ENCODE results near the gene GRIA4. TPM values are rescaled to one million over a fixed set of nuclear protein-coding genes. Genes with fewer than 3 reads are reported as not detected.

Gene GRIA4
- total RNA-seq, 4 donors from 2014 or later: not detected

- Histone ChIP-seq H3K4me3 (no peak overlapping the region), H3K4me1 (peaks cover 0 to 5% (median 0%) of the 10 kb centered on the region in 4 donors), H3K9me3 (no peaks in the 10 kb centered on the region), H3K36me3 (no peaks in the 10 kb centered on the region), H3K27me3 (no peaks in the 10 kb centered on the region), H3K27ac (no peak overlapping the region)
- no peak for DNase-seq (ENCODE audit: low spot score in 2 of 2)
- TF ChIP-seq POLR2A (IDR thresholded peaks at IDR 0.05): no peak
- no peak for TF ChIP-seq CTCF (IDR thresholded peaks at IDR 0.05)
- no peak for TF ChIP-seq EP300 (IDR thresholded peaks at IDR 0.05)
Observed at GRCh38 chr11:105857728-105858127, 247.9 kb downstream of the GRIA4 start.

- no peak overlapping the region for H3K4me3 ChIP-seq
- peaks cover 0 to 5% (median 0%) of the 10 kb centered on the region in 4 donors for H3K4me1 ChIP-seq
- DNase-seq (ENCODE audit: low spot score in 2 of 2): no peak
- no peaks in the 10 kb centered on the region for H3K9me3 ChIP-seq
- TF ChIP-seq POLR2A (IDR thresholded peaks at IDR 0.05): no peak
- no peak for TF ChIP-seq CTCF (IDR thresholded peaks at IDR 0.05)
- no peak for TF ChIP-seq EP300 (IDR thresholded peaks at IDR 0.05)
- no peaks in the 10 kb centered on the region for H3K27me3 ChIP-seq
- H3K27ac ChIP-seq: no peak overlapping the region
- no peaks in the 10 kb centered on the region for H3K36me3 ChIP-seq
Observed at GRCh38 chr11:105858841-105859240, 249.0 kb downstream of the GRIA4 start.

- H3K4me1 ChIP-seq: peaks cover 0 to 5% (median 0%) of the 10 kb centered on the region in 4 donors
- no peak for TF ChIP-seq POLR2A (IDR thresholded peaks at IDR 0.05)
- TF ChIP-seq EP300 (IDR thresholded peaks at IDR 0.05): no peak
- no peak for TF ChIP-seq CTCF (IDR thresholded peaks at IDR 0.05)
- H3K27me3 ChIP-seq: no peaks in the 10 kb centered on the region
- H3K4me3 ChIP-seq: no peak overlapping the region
- DNase-seq (ENCODE audit: low spot score in 2 of 2): no peak
- H3K9me3 ChIP-seq: no peaks in the 10 kb centered on the region
- WGBS, 2 donors: 82 to 88% methylated on average over 3 of the region's 3 CpGs
- H3K27ac ChIP-seq: no peak overlapping the region
- no peaks in the 10 kb centered on the region for H3K36me3 ChIP-seq
Observed at GRCh38 chr11:105860105-105860504, 250.2 kb downstream of the GRIA4 start.

- H3K36me3 ChIP-seq: no peaks in the 10 kb centered on the region
- TF ChIP-seq CTCF (IDR thresholded peaks at IDR 0.05): no peak
- no peak for TF ChIP-seq EP300 (IDR thresholded peaks at IDR 0.05)
- TF ChIP-seq POLR2A (IDR thresholded peaks at IDR 0.05): no peak
- H3K27me3 ChIP-seq: no peaks in the 10 kb centered on the region
- WGBS, 2 donors: 74 to 77% methylated on average over 2 of the region's 2 CpGs
- no peak overlapping the region for H3K27ac ChIP-seq
- peaks cover 0 to 5% (median 0%) of the 10 kb centered on the region in 4 donors for H3K4me1 ChIP-seq
- no peaks in the 10 kb centered on the region for H3K9me3 ChIP-seq
- no peak for DNase-seq (ENCODE audit: low spot score in 2 of 2)
- H3K4me3 ChIP-seq: no peak overlapping the region
Observed at GRCh38 chr11:105861225-105861624, 251.4 kb downstream of the GRIA4 start.

GRCh38 chr11:105862736-105863367 is 253.0 kb downstream of the GRIA4 start:
- Histone ChIP-seq H3K9me3 (no peaks in the 10 kb centered on the region), H3K27ac (no peak overlapping the region), H3K36me3 (no peaks in the 10 kb centered on the region), H3K4me3 (no peak overlapping the region), H3K27me3 (no peaks in the 10 kb centered on the region), H3K4me1 (peaks cover 0 to 9% (median 0%) of the 10 kb centered on the region in 4 donors)
- TF ChIP-seq CTCF (IDR thresholded peaks at IDR 0.05): peak; percentile 45 to 69 (median 57)
- no peak for TF ChIP-seq POLR2A (IDR thresholded peaks at IDR 0.05)
- no peak for TF ChIP-seq EP300 (IDR thresholded peaks at IDR 0.05)
- 26 to 27% methylated on average over 3 of the region's 3 CpGs for WGBS, 2 donors
- no peak for DNase-seq (ENCODE audit: low spot score in 2 of 2)
